ENCODE measurements around the gene TUBB1.

- no peak for TF ChIP-seq CTCF (IDR thresholded peaks at IDR 0.05; ENCODE audit: insufficient read depth, low read length, poor library complexity, severe bottlenecking)
- TF ChIP-seq EZH2phosphoT487 (conservative IDR thresholded peaks at IDR 0.05; ENCODE audit: low read length) = no peak
Observed at GRCh38 chr20:59019217-59019616, at the start of gene TUBB1.

All from SU-DHL-6 (cell line).